GM23338 (cell line): Measurements from ENCODE around the gene MYO9B. TPM values are rescaled to one million over a fixed set of nuclear protein-coding genes. Genes with fewer than 3 reads are reported as not detected.

ENCODE experiments used
- ATAC-seq: fragments of 200-7000 bp; cut with Tn5 transposase; 3 replicates; pipeline ENCODE4 v1.9.1; 2020
- DNase-seq: peaks from one replicate; pipeline ENCODE4 v3.0.0-alpha.2; 2015; ENCODE audit warnings: low spot score
- H2AFZ ChIP-seq: fragments of 200-600 bp; sonication (generic); 2 replicates; pipeline ENCODE4 v1.8.0; 2016; ENCODE audit warnings: antibody characterized with exemption, mild to moderate bottlenecking, moderate library complexity
- H3F3A ChIP-seq: fragments of 200-600 bp; sonication (generic); replicated peaks from 2 replicates; pipeline ENCODE4 v1.8.0; 2017; ENCODE audit warnings: antibody characterized with exemption, mixed run types, low read depth
- H3K27ac ChIP-seq: fragments of 200-600 bp; sonication (generic); 2 replicates; pipeline ENCODE4 v1.6.1; 2016; ENCODE audit warnings: low read depth
- H3K27me3 ChIP-seq: fragments of 200-600 bp; sonication (generic); 2 replicates; pipeline ENCODE4 v1.8.0; 2016; ENCODE audit warnings: mild to moderate bottlenecking, mixed run types, moderate library complexity; ENCODE audit not compliant: insufficient read depth
- H3K36me3 ChIP-seq: fragments of 200-600 bp; sonication (generic); 2 replicates; pipeline ENCODE4 v1.8.0; 2016; ENCODE audit warnings: mild to moderate bottlenecking; ENCODE audit not compliant: insufficient read depth
- H3K4me1 ChIP-seq: fragments of 200-600 bp; sonication (generic); 2 replicates; pipeline ENCODE4 v1.8.0; 2016; ENCODE audit warnings: mild to moderate bottlenecking, moderate library complexity; ENCODE audit not compliant: insufficient read depth
- H3K4me2 ChIP-seq: fragments of 200-600 bp; sonication (generic); 2 replicates; pipeline ENCODE4 v1.7.1; 2017; ENCODE audit warnings: mixed run types
- H3K4me3 ChIP-seq: fragments of 200-600 bp; sonication (generic); 2 replicates; pipeline ENCODE4 v1.6.1; 2016; ENCODE audit warnings: mixed run types
- H3K79me2 ChIP-seq: fragments of 200-600 bp; sonication (generic); replicated peaks from 2 replicates; pipeline ENCODE4 v1.8.0; 2017; ENCODE audit warnings: mild to moderate bottlenecking; ENCODE audit not compliant: insufficient read depth
- H3K9me2 ChIP-seq: fragments of 200-600 bp; sonication (generic); 2 replicates; pipeline ENCODE4 v1.8.0; 2017; ENCODE audit not compliant: insufficient read depth
- H4K20me1 ChIP-seq: fragments of 200-600 bp; sonication (generic); replicated peaks from 2 replicates; pipeline ENCODE4 v1.8.0; 2017; ENCODE audit warnings: mild to moderate bottlenecking; ENCODE audit not compliant: insufficient read depth
- H3K27ac Mint-ChIP-seq: 2 replicates; pipeline ENCODE4 v1.8.0; 2020; ENCODE audit warnings: inconsistent platforms, mild to moderate bottlenecking, moderate library complexity, mixed read lengths
- H3K27me3 Mint-ChIP-seq: 3 replicates; pipeline ENCODE4 v1.8.0; 2022; ENCODE audit warnings: low read depth, mild to moderate bottlenecking, moderate library complexity, mixed read lengths, inconsistent platforms; ENCODE audit not compliant: insufficient read depth, poor library complexity
- H3K36me3 Mint-ChIP-seq: 3 replicates; pipeline ENCODE4 v1.8.0; 2021; ENCODE audit warnings: low read depth, mild to moderate bottlenecking, inconsistent platforms, moderate library complexity, mixed read lengths
- H3K4me1 Mint-ChIP-seq: 3 replicates; pipeline ENCODE4 v1.8.0; 2020; ENCODE audit warnings: mild to moderate bottlenecking, inconsistent platforms, mixed read lengths
- H3K4me3 Mint-ChIP-seq: 3 replicates; pipeline ENCODE4 v1.8.0; 2021; ENCODE audit warnings: moderate library complexity, mild to moderate bottlenecking, inconsistent platforms, mixed read lengths
- H3K9me3 Mint-ChIP-seq: 3 replicates; pipeline ENCODE4 v1.8.0; 2020; ENCODE audit warnings: moderate library complexity, mild to moderate bottlenecking, inconsistent platforms, mixed read lengths
- CTCF ChIP-seq, 2 experiments: fragments of 200-600 bp in 1 of 2; sonication (generic) in 1 of 2; conservative IDR thresholded peaks; 2 replicates each; pipeline versions ENCODE4 v1.5.1 to v1.6.1; 2016 to 2017; ENCODE audit warnings: antibody characterized with exemption in 2 of 2, low read depth in 2 of 2, mild to moderate bottlenecking in 2 of 2, moderate library complexity in 1 of 2
- EZH2 ChIP-seq: fragments of 200-600 bp; sonication (generic); IDR thresholded peaks from one replicate; pipeline ENCODE4 v1.8.0; 2017; ENCODE audit warnings: antibody characterized with exemption, mild to moderate bottlenecking, low read depth; ENCODE audit not compliant: unreplicated experiment
- EZH2phosphoT487 ChIP-seq: fragments of 200-600 bp; sonication (generic); IDR thresholded peaks from one replicate; pipeline ENCODE4 v1.8.1; 2018; ENCODE audit warnings: antibody characterized with exemption; ENCODE audit not compliant: unreplicated experiment
- POLR2AphosphoS5 ChIP-seq: IDR thresholded peaks from 2 replicates; pipeline ENCODE4 v1.6.1; 2016; ENCODE audit warnings: antibody characterized with exemption, low read depth
- ZNF462 ChIP-seq: fragments of 250-450 bp; sonication (Bioruptor Pico); IDR thresholded peaks from 2 replicates; pipeline ENCODE4 v1.5.0; 2020; ENCODE audit warnings: mild to moderate bottlenecking, moderate library complexity
- polyA plus RNA-seq: library from polyadenylated mRNA; unstranded; fragments of >200 nt; fragmentation: Nextera tagmentation; extraction: Ambion mirVana; gene quantifications from 2 replicates; pipeline ENCODE4 v1.2.1, GENCODE V29; 2016
- total RNA-seq: library from RNA; depleted of rRNA; stranded (reverse); fragments of >200 nt; shearing (Covaris generic); gene quantifications from 2 replicates; pipeline ENCODE4 v1.2.3, GENCODE V29; 2014

MYO9B gene
- total and polyA plus RNA-seq, 2 experiments from 2014 or later: 28.7 to 61.3 TPM

GRCh38 chr19:17114414-17114831 is 38.8 kb downstream of the MYO9B start:
- H3K9me3 Mint-ChIP-seq: no peaks in the 10 kb centered on the region; the same call in 2 of the 3 replicates
- H3K4me3 ChIP-seq: no peak overlapping the region
- peaks cover 17% of the 10 kb centered on the region for H3K36me3 Mint-ChIP-seq
- H3K4me3 Mint-ChIP-seq: peak overlapping the region; percentile 53; the same call in 2 of the 3 replicates
- no peak overlapping the region for H2AFZ ChIP-seq
- H3K4me2 ChIP-seq: peak overlapping the region; percentile 70
- H3K27me3 ChIP-seq: no peaks in the 10 kb centered on the region
- H3K4me1 ChIP-seq: peaks cover 26% of the 10 kb centered on the region
- H3K27me3 Mint-ChIP-seq: peaks cover 16% of the 10 kb centered on the region
- H3K27ac ChIP-seq: peak overlapping the region; percentile 74
- ATAC-seq (peak; percentile 46), DNase-seq (peak; percentile 86)
- H3K4me1 Mint-ChIP-seq: peaks cover 55% of the 10 kb centered on the region
- peak overlapping the region; percentile 94 for H3K27ac Mint-ChIP-seq
- peaks cover 11% of the 10 kb centered on the region for H3F3A ChIP-seq
- 0 out of 2 replicates have a peak, but pooled peaks cover 3% of the 10 kb centered on the region for H3K36me3 ChIP-seq
- TF ChIP-seq EZH2phosphoT487 (no peak), CTCF (conservative IDR thresholded peaks at IDR 0.05; ENCODE audit: low read depth in 2 of 2) (no peak), ZNF462 (CRISPR knock-in tag) (no peak), EZH2 (no peak), POLR2AphosphoS5 (no peak)
- peaks cover 5% of the 10 kb centered on the region for H4K20me1 ChIP-seq
- H3K9me2 ChIP-seq: no peaks in the 10 kb centered on the region
- H3K79me2 ChIP-seq: peaks cover 10% of the 10 kb centered on the region
